ENCODE results near the gene FAM13A.
"Not testable (repeated sequence)": the region's sequence is repeated elsewhere in the genome, so short reads cannot be mapped to it uniquely, and the experiment has no call there.

DNA sequence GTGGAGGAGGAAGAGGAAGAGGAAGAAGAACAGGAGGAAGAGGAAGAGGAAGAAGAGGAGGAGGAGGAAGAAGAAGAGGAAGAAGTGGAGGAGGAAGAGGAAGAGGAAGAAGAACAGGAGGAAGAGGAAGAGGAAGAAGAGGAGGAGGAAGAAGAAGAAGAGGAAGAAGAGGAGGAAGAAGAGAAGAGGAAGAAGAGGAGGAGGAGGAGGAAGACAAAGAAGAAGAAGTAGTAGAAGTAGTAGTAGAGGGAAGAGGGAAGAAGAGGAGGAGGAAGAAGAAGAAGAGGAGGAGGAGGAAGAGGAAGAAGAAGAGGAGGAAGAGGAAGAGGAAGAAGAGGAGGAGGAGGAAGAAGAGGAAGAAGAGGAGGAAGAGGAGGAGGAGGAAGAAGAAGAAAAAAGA is 143.8 kb downstream of the FAM13A start:
- TF ChIP-seq, protein P1, sequence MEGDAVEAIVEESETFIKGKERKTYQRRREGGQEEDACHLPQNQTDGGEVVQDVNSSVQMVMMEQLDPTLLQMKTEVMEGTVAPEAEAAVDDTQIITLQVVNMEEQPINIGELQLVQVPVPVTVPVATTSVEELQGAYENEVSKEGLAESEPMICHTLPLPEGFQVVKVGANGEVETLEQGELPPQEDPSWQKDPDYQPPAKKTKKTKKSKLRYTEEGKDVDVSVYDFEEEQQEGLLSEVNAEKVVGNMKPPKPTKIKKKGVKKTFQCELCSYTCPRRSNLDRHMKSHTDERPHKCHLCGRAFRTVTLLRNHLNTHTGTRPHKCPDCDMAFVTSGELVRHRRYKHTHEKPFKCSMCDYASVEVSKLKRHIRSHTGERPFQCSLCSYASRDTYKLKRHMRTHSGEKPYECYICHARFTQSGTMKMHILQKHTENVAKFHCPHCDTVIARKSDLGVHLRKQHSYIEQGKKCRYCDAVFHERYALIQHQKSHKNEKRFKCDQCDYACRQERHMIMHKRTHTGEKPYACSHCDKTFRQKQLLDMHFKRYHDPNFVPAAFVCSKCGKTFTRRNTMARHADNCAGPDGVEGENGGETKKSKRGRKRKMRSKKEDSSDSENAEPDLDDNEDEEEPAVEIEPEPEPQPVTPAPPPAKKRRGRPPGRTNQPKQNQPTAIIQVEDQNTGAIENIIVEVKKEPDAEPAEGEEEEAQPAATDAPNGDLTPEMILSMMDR (IDR thresholded peaks at IDR 0.05; ENCODE audit: insufficient read depth, low read length), result not testable (repeated sequence)
- TF ChIP-seq POLR2AphosphoS5 (IDR thresholded peaks at IDR 0.05; ENCODE audit: low read depth); SPI1 (IDR thresholded peaks at IDR 0.05; ENCODE audit: borderline replicate concordance, low read depth): not testable (repeated sequence)
- TF ChIP-seq, protein P2, sequence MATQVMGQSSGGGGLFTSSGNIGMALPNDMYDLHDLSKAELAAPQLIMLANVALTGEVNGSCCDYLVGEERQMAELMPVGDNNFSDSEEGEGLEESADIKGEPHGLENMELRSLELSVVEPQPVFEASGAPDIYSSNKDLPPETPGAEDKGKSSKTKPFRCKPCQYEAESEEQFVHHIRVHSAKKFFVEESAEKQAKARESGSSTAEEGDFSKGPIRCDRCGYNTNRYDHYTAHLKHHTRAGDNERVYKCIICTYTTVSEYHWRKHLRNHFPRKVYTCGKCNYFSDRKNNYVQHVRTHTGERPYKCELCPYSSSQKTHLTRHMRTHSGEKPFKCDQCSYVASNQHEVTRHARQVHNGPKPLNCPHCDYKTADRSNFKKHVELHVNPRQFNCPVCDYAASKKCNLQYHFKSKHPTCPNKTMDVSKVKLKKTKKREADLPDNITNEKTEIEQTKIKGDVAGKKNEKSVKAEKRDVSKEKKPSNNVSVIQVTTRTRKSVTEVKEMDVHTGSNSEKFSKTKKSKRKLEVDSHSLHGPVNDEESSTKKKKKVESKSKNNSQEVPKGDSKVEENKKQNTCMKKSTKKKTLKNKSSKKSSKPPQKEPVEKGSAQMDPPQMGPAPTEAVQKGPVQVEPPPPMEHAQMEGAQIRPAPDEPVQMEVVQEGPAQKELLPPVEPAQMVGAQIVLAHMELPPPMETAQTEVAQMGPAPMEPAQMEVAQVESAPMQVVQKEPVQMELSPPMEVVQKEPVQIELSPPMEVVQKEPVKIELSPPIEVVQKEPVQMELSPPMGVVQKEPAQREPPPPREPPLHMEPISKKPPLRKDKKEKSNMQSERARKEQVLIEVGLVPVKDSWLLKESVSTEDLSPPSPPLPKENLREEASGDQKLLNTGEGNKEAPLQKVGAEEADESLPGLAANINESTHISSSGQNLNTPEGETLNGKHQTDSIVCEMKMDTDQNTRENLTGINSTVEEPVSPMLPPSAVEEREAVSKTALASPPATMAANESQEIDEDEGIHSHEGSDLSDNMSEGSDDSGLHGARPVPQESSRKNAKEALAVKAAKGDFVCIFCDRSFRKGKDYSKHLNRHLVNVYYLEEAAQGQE (IDR thresholded peaks at IDR 0.05; ENCODE audit: insufficient replicate concordance, low read depth), result not testable (repeated sequence)

All from HL-60 (cell line).